Body of pancreas (tissue), 4 donors: ENCODE results near the gene SLC23A2. TPM values are rescaled to one million over a fixed set of nuclear protein-coding genes. Genes with fewer than 3 reads are reported as not detected.
"Not testable (repeated sequence)": the region's sequence is repeated elsewhere in the genome, so short reads cannot be mapped to it uniquely, and the experiment has no call there.

ENCODE experiments used
- ATAC-seq: fragments of 150-250 bp; one replicate; pipeline ENCODE4 v1.9.1; 2016
- DNase-seq, 4 donors: peaks; one replicate each; pipeline ENCODE4 v3.0.0-alpha.2; 2019
- H3K27ac ChIP-seq, 4 donors: fragments of 200-600 bp; sonication (generic); 1 replicate in 3 of 4; 2 replicates in 1 of 4; pipeline versions ENCODE4 v1.5.1 to v1.6.1; 2016 to 2019; ENCODE audit warnings: mild to moderate bottlenecking in 1 of 4, mixed read lengths in 1 of 4, moderate library complexity in 1 of 4
- H3K27me3 ChIP-seq, 2 donors: fragments of 200-600 bp; sonication (generic); one replicate each; pipeline ENCODE4 v1.6.0; 2016; ENCODE audit warnings: mild to moderate bottlenecking in 1 of 2
- H3K36me3 ChIP-seq, 2 donors: fragments of 200-600 bp; sonication (generic); replicated peaks in 1 of 2; 2 replicates each; pipeline ENCODE4 v1.5.1; 2016; ENCODE audit warnings: low read depth in 2 of 2; ENCODE audit not compliant: insufficient read depth in 1 of 2
- H3K4me1 ChIP-seq: fragments of 200-600 bp; sonication (generic); one replicate; pipeline ENCODE4 v1.6.0; 2016
- H3K4me3 ChIP-seq, 2 donors: fragments of 200-600 bp; sonication (generic); 1 replicate in 1 of 2; 2 replicates in 1 of 2; pipeline ENCODE4 v1.5.1; 2016 to 2019
- H3K9me3 ChIP-seq, 3 donors: fragments of 200-600 bp; sonication (generic); 1 replicate in 2 of 3; 2 replicates in 1 of 3; pipeline ENCODE4 v1.5.1; 2016
- POLR2A ChIP-seq, 3 donors: fragments of 450-650 bp; IDR thresholded peaks; one replicate each; pipeline ENCODE4 v1.6.1; 2016; ENCODE audit warnings: antibody characterized with exemption in 3 of 3, mild to moderate bottlenecking in 2 of 3
- whole genome bisulfite sequencing, 2 donors: methylation state at CpG; one replicate each; pipeline ENCODE4 v1.1.5; 2017; 5-methylcytosine and 5-hydroxymethylcytosine counted together
- intact Hi-C: fragments of 100-400 bp; cut with DNase I; formaldehyde crosslinking; loops from one replicate; pipeline ENCODE4 v1.15.1; 2023
- total RNA-seq, 2 donors: library from RNA; depleted of rRNA; stranded (reverse); fragments of >200 nt; gene quantifications; one replicate each; pipeline ENCODE4 v1.1.0, GENCODE V29; 2016
- TF ChIP-seq, protein P1 (sequence below), 7 experiments: fragments of 450-650 bp in 4 of 7; fragments of 200-600 bp in 3 of 7; sonication (generic) in 3 of 7; IDR thresholded peaks; one replicate each; pipeline ENCODE4 v1.5.1; 2016 to 2019; ENCODE audit warnings: antibody characterized with exemption in 7 of 7

Gene SLC23A2
- total RNA-seq, 2 donors from 2014 or later: 12.2 TPM

GRCh38 chr20:4881006-4881730, 120.1 kb downstream of the SLC23A2 start:
- WGBS, 2 donors: 83 to 86% methylated on average over 9 of the region's 9 CpGs
- Histone ChIP-seq H3K9me3 (no peaks in the 10 kb centered on the region), H3K4me3 (no peak overlapping the region), H3K36me3 (peaks cover 0 to 1% of the 10 kb centered on the region in 2 donors), H3K4me1 (no peaks in the 10 kb centered on the region), H3K27ac (no peak overlapping the region), H3K27me3 (no peaks in the 10 kb centered on the region)
- no peak for TF ChIP-seq POLR2A (IDR thresholded peaks at IDR 0.05)
- TF ChIP-seq, protein P1, sequence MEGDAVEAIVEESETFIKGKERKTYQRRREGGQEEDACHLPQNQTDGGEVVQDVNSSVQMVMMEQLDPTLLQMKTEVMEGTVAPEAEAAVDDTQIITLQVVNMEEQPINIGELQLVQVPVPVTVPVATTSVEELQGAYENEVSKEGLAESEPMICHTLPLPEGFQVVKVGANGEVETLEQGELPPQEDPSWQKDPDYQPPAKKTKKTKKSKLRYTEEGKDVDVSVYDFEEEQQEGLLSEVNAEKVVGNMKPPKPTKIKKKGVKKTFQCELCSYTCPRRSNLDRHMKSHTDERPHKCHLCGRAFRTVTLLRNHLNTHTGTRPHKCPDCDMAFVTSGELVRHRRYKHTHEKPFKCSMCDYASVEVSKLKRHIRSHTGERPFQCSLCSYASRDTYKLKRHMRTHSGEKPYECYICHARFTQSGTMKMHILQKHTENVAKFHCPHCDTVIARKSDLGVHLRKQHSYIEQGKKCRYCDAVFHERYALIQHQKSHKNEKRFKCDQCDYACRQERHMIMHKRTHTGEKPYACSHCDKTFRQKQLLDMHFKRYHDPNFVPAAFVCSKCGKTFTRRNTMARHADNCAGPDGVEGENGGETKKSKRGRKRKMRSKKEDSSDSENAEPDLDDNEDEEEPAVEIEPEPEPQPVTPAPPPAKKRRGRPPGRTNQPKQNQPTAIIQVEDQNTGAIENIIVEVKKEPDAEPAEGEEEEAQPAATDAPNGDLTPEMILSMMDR (IDR thresholded peaks at IDR 0.05): no peak
- DNase-seq (no peak), ATAC-seq (no peak)
- intact Hi-C loops: no loop called here

- 76 to 92% methylated on average over 5 of the region's 5 CpGs for WGBS, 2 donors
- no peaks in the 10 kb centered on the region for H3K4me1 ChIP-seq
- TF ChIP-seq POLR2A (IDR thresholded peaks at IDR 0.05): no peak
- TF ChIP-seq, protein P1 (IDR thresholded peaks at IDR 0.05): no peak
- H3K36me3 ChIP-seq: peaks cover 0 to 1% of the 10 kb centered on the region in 2 donors
- no peak for ATAC-seq
- DNase-seq: no peak
- intact Hi-C loops: no loop called here
- H3K27ac ChIP-seq: no peak overlapping the region
- no peaks in the 10 kb centered on the region for H3K27me3 ChIP-seq
- H3K9me3 ChIP-seq: no peaks in the 10 kb centered on the region
- H3K4me3 ChIP-seq: no peak overlapping the region
Observed at GRCh38 chr20:4880051-4880450, 121.3 kb downstream of the SLC23A2 start.

DNA sequence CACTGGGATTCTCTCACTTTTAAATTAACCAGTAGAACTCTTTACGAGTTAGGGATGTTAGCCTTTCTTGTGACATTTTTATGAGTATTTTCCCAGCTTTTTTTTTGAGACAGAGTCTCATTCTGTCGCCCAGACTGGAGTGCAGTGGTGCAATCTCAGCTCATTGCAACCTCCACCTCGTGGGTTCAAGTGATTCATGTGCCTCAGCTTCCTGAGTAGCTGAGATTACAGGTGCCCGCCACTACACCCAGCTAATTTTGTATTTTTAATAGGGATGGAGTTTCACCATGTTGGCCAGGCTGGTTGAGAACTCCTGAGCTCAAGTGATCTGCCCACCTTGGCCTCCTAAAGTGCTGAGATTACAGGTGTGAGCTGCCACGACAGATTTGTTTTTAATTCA, 123.2 kb downstream of the SLC23A2 start:
- H3K27ac ChIP-seq, H3K27me3 ChIP-seq, ATAC-seq, H3K36me3 ChIP-seq, H3K4me3 ChIP-seq, DNase-seq, H3K4me1 ChIP-seq, intact Hi-C loops, H3K9me3 ChIP-seq: not testable (repeated sequence)
- WGBS, 2 donors: 80 to 83% methylated on average over 5 of the region's 5 CpGs

GRCh38 chr20:4876731-4877130, 124.6 kb downstream of the SLC23A2 start:
- Histone ChIP-seq H3K9me3 (no peaks in the 10 kb centered on the region), H3K4me1 (no peaks in the 10 kb centered on the region), H3K27me3 (no peaks in the 10 kb centered on the region), H3K4me3 (no peak overlapping the region), H3K27ac (no peak overlapping the region), H3K36me3 (peaks cover 0 to 4% of the 10 kb centered on the region in 2 donors)
- no peak for TF ChIP-seq POLR2A (IDR thresholded peaks at IDR 0.05)
- TF ChIP-seq, protein P1 (IDR thresholded peaks at IDR 0.05): no peak
- ATAC-seq (no peak), DNase-seq (no peak)
- intact Hi-C loops: no loop called here
- 87 to 89% methylated on average over 5 of the region's 5 CpGs for WGBS, 2 donors

DNA sequence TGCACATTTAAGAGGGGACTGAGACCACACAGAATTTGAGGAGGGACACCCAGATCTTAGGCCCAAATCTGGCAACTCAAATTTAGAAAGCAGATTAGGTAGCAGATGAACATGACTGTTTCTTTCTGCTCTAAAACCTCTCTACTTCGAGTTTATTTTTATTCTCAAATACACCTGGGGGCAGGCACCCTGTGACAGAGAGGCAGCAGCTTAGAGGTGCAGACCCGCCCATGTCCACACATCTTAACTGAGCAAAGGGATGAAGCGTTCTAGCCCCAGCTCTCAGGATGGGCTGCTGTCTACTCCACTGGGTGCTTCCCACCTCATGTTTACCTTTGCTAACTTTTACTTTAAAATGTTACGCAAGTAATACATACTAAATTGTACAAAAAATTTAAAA, 125.0 kb downstream of the SLC23A2 start:
- intact Hi-C loops: no loop called here
- no peak for ATAC-seq
- no peak overlapping the region for H3K27ac ChIP-seq

More for the DNA sequence above, 125.0 kb downstream of the SLC23A2 start:
- H3K4me1 ChIP-seq: no peaks in the 10 kb centered on the region
- H3K36me3 ChIP-seq: peaks cover 0 to 4% of the 10 kb centered on the region in 2 donors
- no peak for DNase-seq
- TF ChIP-seq POLR2A (IDR thresholded peaks at IDR 0.05): no peak
- TF ChIP-seq, protein P1 (IDR thresholded peaks at IDR 0.05): no peak
- no peaks in the 10 kb centered on the region for H3K9me3 ChIP-seq
- WGBS, 2 donors: 82% methylated on average over 4 of the region's 4 CpGs
- no peak overlapping the region for H3K4me3 ChIP-seq
- no peaks in the 10 kb centered on the region for H3K27me3 ChIP-seq
